HepG2 (cell line): ENCODE results near the gene SOWAHA. TPM values are rescaled to one million over a fixed set of nuclear protein-coding genes. Genes with fewer than 3 reads are reported as not detected.

Experiments
- AFF4 ChIP-seq: sonication (generic); formaldehyde crosslinking; IDR thresholded peaks from 2 replicates; pipeline ENCODE4 v1.4.0; 2020; ENCODE audit warnings: missing genetic modification reagents
- ATF7-NPFF ChIP-seq: sonication (generic); formaldehyde crosslinking; IDR thresholded peaks from 2 replicates; pipeline ENCODE4 v1.8.1; 2023; ENCODE audit warnings: mild to moderate bottlenecking, low read depth, missing genetic modification reagents, moderate library complexity
- ATM ChIP-seq: fragments of 450-650 bp; IDR thresholded peaks from 2 replicates; pipeline ENCODE4 v1.7.1; 2017; ENCODE audit warnings: mild to moderate bottlenecking, borderline replicate concordance
- CENPBD1 ChIP-seq: sonication (generic); formaldehyde crosslinking; IDR thresholded peaks from 2 replicates; pipeline ENCODE4 v1.8.0; 2022; ENCODE audit warnings: missing genetic modification reagents, low read depth, mild to moderate bottlenecking, borderline replicate concordance
- KDM1A ChIP-seq: IDR thresholded peaks from 2 replicates; pipeline ENCODE4 v1.6.1; 2016; ENCODE audit warnings: missing compliant biosample characterization
- KLF16 ChIP-seq, 2 experiments: sonication (generic) in 1 of 2; formaldehyde crosslinking in 1 of 2; IDR thresholded peaks; 2 replicates each; pipeline versions ENCODE4 v1.6.1 to v1.8.0; 2016 to 2023; ENCODE audit warnings: missing genetic modification reagents in 2 of 2, missing compliant biosample characterization in 1 of 2
- REPIN1 ChIP-seq: sonication (generic); formaldehyde crosslinking; IDR thresholded peaks from 2 replicates; pipeline ENCODE4 v1.8.0; 2022; ENCODE audit warnings: missing genetic modification reagents, low read depth, mild to moderate bottlenecking, borderline replicate concordance
- SIN3A ChIP-seq: IDR thresholded peaks from 2 replicates; pipeline ENCODE4 v1.6.1; 2011; ENCODE audit warnings: low read depth, mild to moderate bottlenecking, control low read depth, low read length, borderline replicate concordance
- SMC3 ChIP-seq: IDR thresholded peaks from 2 replicates; pipeline ENCODE4 v1.6.1; 2011; ENCODE audit warnings: low read length, improper control_type of control experiment
- SRF ChIP-seq: IDR thresholded peaks from 2 replicates; pipeline ENCODE4 v1.6.1; 2011; ENCODE audit warnings: mild to moderate bottlenecking, low read depth, low read length, moderate library complexity
- SRSF9 ChIP-seq: fragments of 200-400 bp; formaldehyde crosslinking; IDR thresholded peaks from 2 replicates; pipeline ENCODE4 v1.6.1; 2018; ENCODE audit warnings: borderline replicate concordance, mild to moderate bottlenecking, low read depth, low read length; ENCODE audit not compliant: insufficient read depth, poor library complexity, severe bottlenecking
- TAF1 ChIP-seq: sonication (generic); formaldehyde crosslinking; IDR thresholded peaks from 2 replicates; pipeline ENCODE4 v1.4.0; 2020; ENCODE audit warnings: missing genetic modification reagents
- TARDBP ChIP-seq: sonication (generic); formaldehyde crosslinking; IDR thresholded peaks from 2 replicates; pipeline ENCODE4 v1.8.0; 2022; ENCODE audit warnings: mild to moderate bottlenecking, missing genetic modification reagents
- ZBTB14 ChIP-seq: sonication (generic); formaldehyde crosslinking; IDR thresholded peaks from 2 replicates; pipeline ENCODE4 v1.4.0; 2020; ENCODE audit warnings: missing genetic modification reagents
- ZNF143 ChIP-seq: sonication (generic); formaldehyde crosslinking; IDR thresholded peaks from 2 replicates; pipeline ENCODE4 v1.4.0; 2020; ENCODE audit warnings: missing genetic modification reagents
- ZNF235 ChIP-seq: sonication (generic); formaldehyde crosslinking; IDR thresholded peaks from 2 replicates; pipeline ENCODE4 v1.8.1; 2023; ENCODE audit warnings: mild to moderate bottlenecking, missing genetic modification reagents, borderline replicate concordance
- ZNF501 ChIP-seq: sonication (generic); formaldehyde crosslinking; IDR thresholded peaks from 2 replicates; pipeline ENCODE4 v1.5.1; 2020; ENCODE audit warnings: mild to moderate bottlenecking, moderate library complexity, missing genetic modification reagents
- ZNF557 ChIP-seq: sonication (generic); formaldehyde crosslinking; IDR thresholded peaks from 2 replicates; pipeline ENCODE4 v1.4.0; 2020; ENCODE audit warnings: missing genetic modification reagents
- ZNF563 ChIP-seq: sonication (generic); formaldehyde crosslinking; IDR thresholded peaks from 2 replicates; pipeline ENCODE4 v1.8.0; 2022; ENCODE audit warnings: mild to moderate bottlenecking, moderate library complexity, missing genetic modification reagents
- ZNF644 ChIP-seq: IDR thresholded peaks from 2 replicates; pipeline ENCODE4 v1.6.1; 2016; ENCODE audit warnings: low read depth
- ZNF674 ChIP-seq: sonication (generic); formaldehyde crosslinking; IDR thresholded peaks from 2 replicates; pipeline ENCODE4 v1.5.0; 2020; ENCODE audit warnings: low read depth, mild to moderate bottlenecking, missing genetic modification reagents
- ZNF776 ChIP-seq: sonication (generic); formaldehyde crosslinking; IDR thresholded peaks from 2 replicates; pipeline ENCODE4 v1.4.0; 2020; ENCODE audit warnings: mild to moderate bottlenecking, missing genetic modification reagents
- polyA plus RNA-seq, 8 experiments: library from polyadenylated mRNA; depleted of rRNA in 3 of 8; stranded (reverse) in 7 of 8; unstranded in 1 of 8; fragments of >200 nt; fragmentation: Illumina TruSeq in 4 of 8; extraction: Trizol in 4 of 8; gene quantifications; 2 replicates each; pipeline versions ENCODE4 v1.2.1 to v1.2.3, GENCODE V29; 2011 to 2016; ENCODE audit warnings: low read depth in 4 of 8, missing spikeins in 1 of 8, mixed read lengths in 1 of 8; ENCODE audit not compliant: insufficient read depth in 1 of 8
- total RNA-seq, 5 experiments: library from RNA; depleted of rRNA; stranded (reverse); fragments of >200 nt; fragmentation: Illumina TruSeq; extraction: Trizol; gene quantifications; 2 replicates each; pipeline ENCODE4 v1.2.3, GENCODE V29; 2016; ENCODE audit warnings: low read depth in 1 of 5

The SOWAHA gene
- total and polyA plus RNA-seq, 2 of the 13 experiments (the other 11 are each of a cell fraction or from before 2014, with no cell fraction given), result 0.95 to 1.9 TPM

GRCh38 chr5:132839426-132840301, 26.6 kb downstream of the SOWAHA start (continued):
- peak; percentile 66; the same call in 1 of the 2 replicates for TF ChIP-seq AFF4 (CRISPR knock-in tag)
- no peak for TF ChIP-seq ZNF563 (CRISPR knock-in tag)
- no peak for TF ChIP-seq ZNF235
- 0 out of 2 replicates have a peak, but pooled peaks have one; percentile 23 for TF ChIP-seq ATF7-NPFF (CRISPR knock-in tag)
- TF ChIP-seq ZNF557 (CRISPR knock-in tag), result no peak
- no peak for TF ChIP-seq ZNF143
- TF ChIP-seq ZNF674 (CRISPR knock-in tag), result no peak
- no peak for TF ChIP-seq CENPBD1
- no peak for TF ChIP-seq SRSF9
- TF ChIP-seq SMC3, result peak; percentile 34; the same call in 1 of the 2 replicates
- peak; percentile 85 for TF ChIP-seq TARDBP (CRISPR knock-in tag)
- TF ChIP-seq ZNF776 (CRISPR knock-in tag), result no peak
- TF ChIP-seq REPIN1 (CRISPR knock-in tag), result peak; percentile 52; the same call in 1 of the 2 replicates
- TF ChIP-seq SRF, result no peak
- peak; percentile 51; the same call in 1 of the 2 replicates for TF ChIP-seq ATM
- TF ChIP-seq ZBTB14 (CRISPR knock-in tag), result no peak
- peak; percentile 71 for TF ChIP-seq ZNF501 (CRISPR knock-in tag)
- TF ChIP-seq KLF16 (CRISPR knock-in tag; IDR thresholded peaks at IDR 0.05), result no peak
- TF ChIP-seq SIN3A, result no peak
- 0 out of 2 replicates have a peak, but pooled peaks have one; percentile 53 for TF ChIP-seq ZNF644 (CRISPR knock-in tag)
- 0 out of 2 replicates have a peak, but pooled peaks have one; percentile 45 for TF ChIP-seq KDM1A (CRISPR knock-in tag)
- TF ChIP-seq TAF1 (CRISPR knock-in tag), result peak; percentile 25; the same call in 1 of the 2 replicates
